HG02840 (cell line): ENCODE data around the gene ZNF275.

Experiments used
- ATAC-seq: cut with Tn5 transposase; IDR thresholded peaks from one replicate; pipeline ENCODE4 v1.9.1; 2021; ENCODE audit warnings: mild to moderate bottlenecking, moderate library complexity, moderate number of reproducible peaks; ENCODE audit not compliant: unreplicated experiment, low FRiP score

Gene ZNF275

GRCh38 chrX:153351981-153352380 lies 18.0 kb downstream of the ZNF275 start:
- ATAC-seq, result no peak

GRCh38 chrX:153352858-153353257 lies 18.9 kb downstream of the ZNF275 start:
- no peak for ATAC-seq

- ATAC-seq, result no peak
These were observed 19.5 kb downstream of the ZNF275 start for GRCh38 chrX:153353416-153353815.

- no peak for ATAC-seq
These were observed 23.9 kb downstream of the ZNF275 start for GRCh38 chrX:153357877-153358276.

GRCh38 chrX:153361781-153362397 lies 27.9 kb downstream of the ZNF275 start:
- ATAC-seq, result no peak

- ATAC-seq, result no peak
These were observed 31.7 kb downstream of the ZNF275 start for GRCh38 chrX:153365670-153366069.

- no peak for ATAC-seq
These were observed 32.2 kb downstream of the ZNF275 start for GRCh38 chrX:153366119-153366518.

GRCh38 chrX:153366878-153367538 lies 33.1 kb downstream of the ZNF275 start:
- ATAC-seq, result no peak

- ATAC-seq, result no peak
These were observed 36.5 kb downstream of the ZNF275 start for GRCh38 chrX:153370293-153371055.

GRCh38 chrX:153371256-153371655 lies 37.3 kb downstream of the ZNF275 start:
- ATAC-seq, result no peak

- ATAC-seq, result no peak
These were observed 39.0 kb downstream of the ZNF275 start for GRCh38 chrX:153372949-153373348.

GRCh38 chrX:153374426-153374825 lies 40.5 kb downstream of the ZNF275 start:
- ATAC-seq, result no peak

GRCh38 chrX:153375571-153375970 lies 41.6 kb downstream of the ZNF275 start:
- ATAC-seq, result no peak

GRCh38 chrX:153377727-153378126 lies 43.8 kb downstream of the ZNF275 start:
- ATAC-seq, result no peak

- ATAC-seq, result no peak
These were observed 44.7 kb downstream of the ZNF275 start for GRCh38 chrX:153378607-153379006.

- no peak for ATAC-seq
These were observed 45.6 kb downstream of the ZNF275 start for GRCh38 chrX:153379508-153379907.

GRCh38 chrX:153379971-153380581 lies 46.1 kb downstream of the ZNF275 start:
- no peak for ATAC-seq

GRCh38 chrX:153380691-153381090 lies 46.7 kb downstream of the ZNF275 start:
- no peak for ATAC-seq

- no peak for ATAC-seq
These were observed 48.0 kb downstream of the ZNF275 start for GRCh38 chrX:153381684-153382532.
